Kidney epithelial cell (primary cell): ENCODE data around the gene NHSL2. TPM values are rescaled to one million over a fixed set of nuclear protein-coding genes. Genes with fewer than 3 reads are reported as not detected.

Experiments used
- DNase-seq: peaks from one replicate; pipeline ENCODE4 v3.0.0-alpha.2; 2010; ENCODE audit warnings: low read depth
- H3K27me3 ChIP-seq: 2 replicates; pipeline ENCODE4 v1.6.0; 2011; ENCODE audit warnings: low read length; ENCODE audit not compliant: control insufficient read depth, insufficient read depth
- H3K36me3 ChIP-seq: 2 replicates; pipeline ENCODE4 v1.5.1; 2011; ENCODE audit warnings: low read length; ENCODE audit not compliant: control insufficient read depth, insufficient read depth
- H3K4me3 ChIP-seq: 2 replicates; pipeline ENCODE4 v1.5.1; 2011; ENCODE audit warnings: low read depth, mild to moderate bottlenecking, control low read depth, low read length
- CTCF ChIP-seq: IDR thresholded peaks from 2 replicates; pipeline ENCODE4 v1.5.1; 2011; ENCODE audit warnings: mild to moderate bottlenecking, moderate library complexity, low read length, control low read depth, inconsistent platforms; ENCODE audit not compliant: insufficient read depth, poor library complexity, severe bottlenecking
- total RNA-seq: library from RNA; depleted of rRNA; stranded (reverse); fragments of >200 nt; gene quantifications from 2 replicates; pipeline ENCODE4 v1.2.3, GENCODE V29; 2015

The NHSL2 gene
- total RNA-seq, 1 donor from 2014 or later, result 1.4 TPM

- H3K27me3 ChIP-seq, result peaks cover 5% of the 10 kb centered on the region
- H3K36me3 ChIP-seq, result no peaks in the 10 kb centered on the region
- no peak overlapping the region for H3K4me3 ChIP-seq
- no peak for TF ChIP-seq CTCF
- DNase-seq, result no peak
Observed at GRCh38 chrX:72105436-72105835, 194.8 kb downstream of the NHSL2 start.

GRCh38 chrX:72107320-72107719 lies 196.7 kb downstream of the NHSL2 start:
- Histone ChIP-seq H3K36me3 (no peaks in the 10 kb centered on the region), H3K4me3 (no peak overlapping the region), H3K27me3 (peaks cover 5% of the 10 kb centered on the region)
- no peak for DNase-seq
- TF ChIP-seq CTCF, result no peak

GRCh38 chrX:72107841-72108595 lies 197.4 kb downstream of the NHSL2 start:
- no peak for TF ChIP-seq CTCF
- Histone ChIP-seq H3K4me3 (no peak overlapping the region), H3K36me3 (no peaks in the 10 kb centered on the region), H3K27me3 (peaks cover 5% of the 10 kb centered on the region)
- DNase-seq, result no peak

DNA sequence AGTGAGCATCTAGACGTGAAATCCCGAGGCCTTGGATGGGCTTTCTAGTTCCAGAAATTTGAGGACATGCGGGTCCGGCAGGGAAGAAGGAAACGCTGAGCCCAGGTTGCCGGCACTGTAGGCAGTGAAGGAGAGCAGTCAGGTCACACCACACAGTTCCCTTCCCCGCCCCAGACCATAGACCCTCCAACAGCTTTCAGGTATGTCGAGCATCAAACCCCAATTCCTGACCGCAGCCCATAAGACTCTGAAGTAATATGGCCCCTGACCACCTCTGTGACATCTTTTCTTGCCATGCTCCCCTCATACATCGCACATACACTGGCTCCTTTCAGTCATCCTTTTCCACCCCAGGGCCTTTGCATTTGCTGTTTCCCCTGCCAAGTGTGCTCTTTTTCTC lies 198.0 kb downstream of the NHSL2 start:
- Histone ChIP-seq H3K36me3 (no peaks in the 10 kb centered on the region), H3K27me3 (peaks cover 5% of the 10 kb centered on the region)
- no peak for TF ChIP-seq CTCF

DNA sequence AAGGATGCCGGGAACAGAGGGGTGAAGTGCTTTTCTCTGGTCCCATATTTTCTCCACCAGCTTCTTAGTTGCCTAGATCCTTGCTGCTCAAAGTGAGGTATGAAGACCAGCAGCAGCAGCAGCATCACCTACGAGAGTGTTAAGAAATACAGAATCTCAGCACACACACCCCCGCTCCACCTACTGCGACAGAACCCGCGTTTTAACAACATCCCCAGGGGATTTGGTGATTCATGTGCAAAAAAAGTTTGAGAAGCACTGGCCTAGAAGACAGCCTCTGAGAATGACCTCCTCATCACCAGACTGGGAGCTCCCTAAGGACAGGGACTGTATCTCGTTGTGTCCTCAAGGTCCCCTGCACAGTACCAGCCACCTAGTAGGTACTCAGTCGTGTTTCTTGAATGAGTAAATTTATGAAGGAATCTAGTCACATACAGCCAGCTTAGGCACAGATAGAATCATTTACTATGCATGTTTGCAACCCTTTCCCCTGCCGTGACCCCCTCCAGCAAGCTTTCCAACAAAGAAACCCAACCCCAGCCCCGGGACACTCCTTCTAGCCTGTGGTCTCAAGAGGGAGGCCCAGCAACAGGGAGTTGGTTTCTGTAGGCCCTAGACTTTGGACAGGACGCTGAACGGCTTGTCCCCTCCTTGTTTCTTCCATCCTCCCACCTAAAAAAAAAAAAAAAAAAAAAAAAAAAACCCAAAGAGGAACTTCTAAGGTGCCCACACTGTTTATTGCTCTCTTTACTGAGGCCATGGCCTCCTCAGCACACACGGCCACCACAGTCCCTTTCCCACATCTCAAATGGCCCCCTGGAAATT lies 199.6 kb downstream of the NHSL2 start:
- no peak for DNase-seq
- Histone ChIP-seq H3K36me3 (no peaks in the 10 kb centered on the region), H3K27me3 (peaks cover 8% of the 10 kb centered on the region), H3K4me3 (no peak overlapping the region)
- no peak for TF ChIP-seq CTCF

More for the DNA sequence above, 198.0 kb downstream of the NHSL2 start:
- no peak for DNase-seq
- no peak overlapping the region for H3K4me3 ChIP-seq
